Subcutaneous abdominal adipose tissue (tissue), 5 donors: ENCODE data around the gene POLR2F.
"Not testable (repeated sequence)": the region's sequence is repeated elsewhere in the genome, so short reads cannot be mapped to it uniquely, and the experiment has no call there.

Experiments
- H3K27ac ChIP-seq: one replicate; pipeline ENCODE4 v1.7.0; 2013; ENCODE audit warnings: low read depth, mild to moderate bottlenecking, inconsistent platforms, low read length, moderate library complexity
- H3K27me3 ChIP-seq, 5 donors: one replicate each; pipeline ENCODE4 v1.7.0; 2013; ENCODE audit warnings: low read length in 5 of 5, inconsistent platforms in 1 of 5; ENCODE audit not compliant: control insufficient read depth in 5 of 5, insufficient read depth in 4 of 5
- H3K36me3 ChIP-seq, 5 donors: one replicate each; pipeline ENCODE4 v1.7.0; 2013; ENCODE audit warnings: low read length in 5 of 5; ENCODE audit not compliant: control insufficient read depth in 5 of 5, insufficient read depth in 5 of 5
- H3K4me1 ChIP-seq, 5 donors: one replicate each; pipeline ENCODE4 v1.7.0; 2013; ENCODE audit warnings: low read length in 5 of 5, mild to moderate bottlenecking in 3 of 5, moderate library complexity in 1 of 5; ENCODE audit not compliant: control insufficient read depth in 5 of 5, insufficient read depth in 5 of 5
- H3K4me3 ChIP-seq, 5 donors: one replicate each; pipeline ENCODE4 v1.7.0; 2013; ENCODE audit warnings: low read length in 5 of 5, low read depth in 1 of 5
- H3K9ac ChIP-seq, 5 donors: one replicate each; pipeline ENCODE4 v1.7.0; 2013; ENCODE audit warnings: low read length in 5 of 5, mild to moderate bottlenecking in 4 of 5, moderate library complexity in 3 of 5
- H3K9me3 ChIP-seq, 5 donors: one replicate each; pipeline ENCODE4 v1.7.0; 2013; ENCODE audit warnings: low read length in 5 of 5; ENCODE audit not compliant: control insufficient read depth in 5 of 5
- donor health status: healthy.
- donor health status: healthy.
- donor health status: healthy.
- donor health status: healthy.
- donor health status: healthy.

POLR2F gene

DNA sequence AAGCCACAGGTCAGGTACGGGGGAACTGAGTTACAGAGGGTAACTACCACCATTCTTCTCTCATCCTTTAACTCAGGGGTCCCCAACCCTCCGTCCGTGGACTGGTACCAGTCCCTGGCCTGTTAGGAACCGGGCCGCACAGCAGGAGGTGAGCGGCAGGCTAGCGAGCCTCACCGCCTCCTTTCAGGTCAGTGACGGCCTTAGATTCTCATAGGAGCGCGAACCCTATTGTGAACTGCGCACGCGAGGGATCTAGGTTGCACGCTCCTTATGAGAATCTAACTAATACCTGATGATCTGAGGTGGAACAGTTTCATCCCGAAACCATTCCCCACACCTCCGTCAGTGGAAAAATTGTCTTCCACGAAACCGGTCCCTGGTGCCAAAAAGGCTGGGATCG, 870 bp upstream of the POLR2F start:
- Histone ChIP-seq H3K4me3 (peak overlapping the region; percentile 81 to 97 (median 96)), H3K36me3 (peaks cover 3 to 12% (median 11%) of the 10 kb centered on the region in 5 donors), H3K4me1 (peaks cover 2 to 26% (median 24%) of the 10 kb centered on the region in 5 donors), H3K9ac (peak overlapping the region in 3 of 5 donors; percentile 97 to 99 (median 98))
- H3K27ac ChIP-seq, H3K9me3 ChIP-seq, H3K27me3 ChIP-seq: not testable (repeated sequence)

DNA sequence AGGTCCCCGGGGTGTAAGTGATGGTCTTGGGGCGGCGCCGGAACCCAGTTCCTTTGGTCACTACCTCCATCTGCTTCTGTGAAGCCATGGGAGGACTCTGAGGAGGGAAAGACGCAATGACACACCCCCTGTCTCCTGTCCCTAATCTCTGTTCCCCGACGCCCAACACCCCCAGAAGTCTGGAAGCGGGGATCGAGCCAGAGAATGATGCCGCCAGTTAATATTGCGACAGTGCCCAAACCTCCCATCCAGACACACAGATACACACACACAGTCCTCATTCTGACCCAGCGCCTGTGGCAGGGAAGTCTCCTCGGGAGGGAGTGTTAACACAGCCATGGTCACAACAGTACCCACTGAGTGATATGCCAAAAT, 450 bp upstream of the POLR2F start:
- Histone ChIP-seq H3K27ac (no peak overlapping the region), H3K36me3 (peaks cover 6 to 16% (median 15%) of the 10 kb centered on the region in 5 donors), H3K27me3 (no peaks in the 10 kb centered on the region), H3K9ac (peak overlapping the region in 4 of 5 donors; percentile 97 to 99 (median 98)), H3K4me3 (peak overlapping the region; percentile 81 to 97 (median 96)), H3K4me1 (peaks cover 2 to 26% (median 24%) of the 10 kb centered on the region in 5 donors), H3K9me3 (no peaks in the 10 kb centered on the region)

DNA sequence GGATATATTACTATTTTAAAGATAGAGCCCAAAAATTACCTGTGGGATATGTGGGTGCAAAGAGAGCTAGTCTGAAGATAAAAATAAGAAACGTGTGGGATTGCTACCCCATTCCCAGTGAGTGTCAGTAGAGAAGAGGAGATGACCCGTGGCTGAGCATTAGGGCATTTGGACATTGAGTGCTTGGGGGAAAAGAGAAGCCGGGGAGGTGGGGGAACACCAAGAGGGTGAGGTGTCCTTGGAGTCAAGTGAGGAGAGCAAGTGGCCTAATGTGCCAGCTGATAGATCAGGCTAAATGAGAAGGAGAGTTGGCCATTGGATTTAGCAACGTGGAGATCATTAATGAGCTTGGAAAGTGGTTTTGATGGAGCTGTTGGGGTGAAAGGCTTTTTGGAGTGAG, 1.2 kb downstream of the POLR2F start:
- H3K36me3 ChIP-seq, result peaks cover 6 to 30% (median 30%) of the 10 kb centered on the region in 5 donors
- H3K9ac ChIP-seq, result peak overlapping the region in 3 of 5 donors; percentile 58 to 99 (median 97)
- H3K4me3 ChIP-seq, result peak overlapping the region; percentile 81 to 97 (median 96)
- H3K27ac ChIP-seq, result no peak overlapping the region
- H3K9me3 ChIP-seq, result no peaks in the 10 kb centered on the region
- no peaks in the 10 kb centered on the region for H3K27me3 ChIP-seq
- peaks cover 2 to 26% (median 24%) of the 10 kb centered on the region in 5 donors for H3K4me1 ChIP-seq

DNA sequence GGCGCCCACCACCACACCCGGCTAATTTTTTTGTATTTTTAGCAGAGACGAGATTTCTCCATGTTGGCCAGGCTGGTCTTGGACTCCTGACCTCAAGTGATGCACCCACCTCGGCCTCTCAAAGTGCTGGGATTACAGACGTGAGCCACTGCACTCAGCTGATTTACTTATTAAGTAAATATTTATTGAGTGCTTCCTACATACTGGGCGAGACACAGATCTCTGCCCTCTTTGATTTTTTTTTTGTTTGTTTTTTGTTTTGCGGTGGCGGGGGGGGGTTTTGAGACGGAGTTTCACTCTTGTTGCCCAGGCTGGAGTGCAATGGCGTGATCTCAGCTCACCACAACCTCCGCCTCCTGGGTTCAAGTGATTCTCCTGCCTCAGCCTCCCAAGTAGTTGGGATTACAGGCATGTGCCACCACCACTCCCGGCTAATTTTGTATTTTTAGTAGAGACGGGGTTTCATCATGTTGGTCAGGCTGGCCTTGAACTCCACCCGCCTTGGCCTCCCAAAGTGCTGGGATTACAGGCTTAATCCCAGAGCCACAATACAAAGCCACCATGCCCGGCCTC, 2.4 kb downstream of the POLR2F start:
- not testable (repeated sequence) for H3K9me3 ChIP-seq, H3K27ac ChIP-seq, H3K9ac ChIP-seq, H3K4me3 ChIP-seq, H3K27me3 ChIP-seq
- H3K4me1 ChIP-seq, result peaks cover 2 to 26% (median 24%) of the 10 kb centered on the region in 5 donors
- peaks cover 6 to 41% (median 38%) of the 10 kb centered on the region in 5 donors for H3K36me3 ChIP-seq

DNA sequence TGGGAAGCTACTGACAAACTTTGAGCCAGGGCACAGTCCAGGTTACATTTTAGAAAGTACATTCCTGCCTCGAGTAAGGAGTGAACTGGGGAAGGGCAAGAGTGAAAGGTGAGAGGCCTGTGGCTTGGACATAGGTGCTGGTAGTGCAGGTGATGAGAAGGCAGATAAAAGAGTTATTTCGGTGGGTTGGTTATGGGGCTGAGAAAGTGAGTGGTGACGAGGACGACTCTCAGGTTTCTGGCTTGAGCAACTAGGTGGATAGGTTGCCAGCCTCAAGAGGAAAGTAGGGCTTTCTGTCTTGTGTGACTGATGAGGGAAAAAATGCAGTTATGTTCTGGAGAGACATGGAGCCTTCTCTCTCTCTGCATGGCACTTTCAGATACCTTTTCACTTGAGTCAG, 3.7 kb downstream of the POLR2F start:
- H3K27ac ChIP-seq, result no peak overlapping the region
- no peak overlapping the region for H3K4me3 ChIP-seq
- no peaks in the 10 kb centered on the region for H3K27me3 ChIP-seq
- H3K4me1 ChIP-seq, result peaks cover 2 to 26% (median 24%) of the 10 kb centered on the region in 5 donors
- no peaks in the 10 kb centered on the region for H3K9me3 ChIP-seq
- no peak overlapping the region for H3K9ac ChIP-seq
- H3K36me3 ChIP-seq, result peaks cover 6 to 55% (median 51%) of the 10 kb centered on the region in 5 donors

DNA sequence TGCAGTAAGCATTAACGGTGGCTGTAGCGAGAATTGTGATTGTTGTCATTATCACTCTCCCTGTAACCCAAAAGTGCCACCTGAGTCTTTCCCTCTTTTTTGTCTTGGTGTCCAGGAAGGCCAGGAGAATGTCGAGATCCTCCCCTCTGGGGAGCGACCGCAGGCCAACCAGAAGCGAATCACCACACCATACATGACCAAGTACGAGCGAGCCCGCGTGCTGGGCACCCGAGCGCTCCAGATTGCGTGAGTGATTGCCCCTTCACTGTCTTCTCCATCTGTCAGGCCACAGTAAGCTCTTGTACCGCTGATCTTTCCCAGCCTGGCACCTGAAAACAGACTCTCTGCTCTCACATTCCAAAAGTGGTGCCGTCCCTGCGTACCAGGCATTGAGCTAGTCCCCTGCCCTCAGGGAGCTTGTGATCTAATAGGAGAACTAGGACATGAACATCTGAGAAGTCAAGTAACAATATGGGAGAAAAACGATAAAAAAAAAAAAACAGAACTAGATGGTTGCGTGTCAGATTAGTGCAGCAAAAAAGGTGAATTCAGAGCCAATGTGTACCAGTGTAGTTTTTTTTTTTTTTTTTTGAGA, 5.8 kb downstream of the POLR2F start:
- no peak overlapping the region for H3K4me3 ChIP-seq
- H3K9ac ChIP-seq, result no peak overlapping the region
- H3K27me3 ChIP-seq, result no peaks in the 10 kb centered on the region
- no peak overlapping the region for H3K27ac ChIP-seq
- peaks cover 6 to 68% (median 57%) of the 10 kb centered on the region in 5 donors for H3K36me3 ChIP-seq
- peaks cover 2 to 8% (median 7%) of the 10 kb centered on the region in 5 donors for H3K4me1 ChIP-seq
- H3K9me3 ChIP-seq, result no peaks in the 10 kb centered on the region

DNA sequence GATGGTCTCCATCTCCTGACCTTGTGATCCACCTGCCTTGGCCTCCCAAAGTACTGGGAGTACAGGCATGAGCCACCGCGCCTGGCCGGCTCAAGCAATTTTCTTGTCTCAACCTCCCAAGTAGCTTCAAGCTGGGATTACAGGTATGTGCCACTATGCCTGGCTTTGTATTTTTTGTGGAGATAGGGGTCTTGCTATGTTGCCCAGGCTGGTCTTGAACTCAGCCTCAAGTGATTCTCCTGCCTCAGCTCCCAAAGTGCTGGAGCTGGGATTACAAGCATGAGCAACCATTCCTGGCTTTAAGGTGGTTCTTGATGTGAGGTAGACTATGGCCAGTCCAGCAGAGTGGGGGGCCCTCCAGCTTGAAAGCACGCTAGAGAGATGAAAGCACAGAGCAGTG, 7.6 kb downstream of the POLR2F start:
- H3K27ac ChIP-seq, result no peak overlapping the region
- H3K9ac ChIP-seq, result no peak overlapping the region
- no peaks in the 10 kb centered on the region for H3K4me1 ChIP-seq
- H3K4me3 ChIP-seq, result no peak overlapping the region
- peaks cover 6 to 72% (median 57%) of the 10 kb centered on the region in 5 donors for H3K36me3 ChIP-seq
- H3K27me3 ChIP-seq, result no peaks in the 10 kb centered on the region
- H3K9me3 ChIP-seq, result no peaks in the 10 kb centered on the region

DNA sequence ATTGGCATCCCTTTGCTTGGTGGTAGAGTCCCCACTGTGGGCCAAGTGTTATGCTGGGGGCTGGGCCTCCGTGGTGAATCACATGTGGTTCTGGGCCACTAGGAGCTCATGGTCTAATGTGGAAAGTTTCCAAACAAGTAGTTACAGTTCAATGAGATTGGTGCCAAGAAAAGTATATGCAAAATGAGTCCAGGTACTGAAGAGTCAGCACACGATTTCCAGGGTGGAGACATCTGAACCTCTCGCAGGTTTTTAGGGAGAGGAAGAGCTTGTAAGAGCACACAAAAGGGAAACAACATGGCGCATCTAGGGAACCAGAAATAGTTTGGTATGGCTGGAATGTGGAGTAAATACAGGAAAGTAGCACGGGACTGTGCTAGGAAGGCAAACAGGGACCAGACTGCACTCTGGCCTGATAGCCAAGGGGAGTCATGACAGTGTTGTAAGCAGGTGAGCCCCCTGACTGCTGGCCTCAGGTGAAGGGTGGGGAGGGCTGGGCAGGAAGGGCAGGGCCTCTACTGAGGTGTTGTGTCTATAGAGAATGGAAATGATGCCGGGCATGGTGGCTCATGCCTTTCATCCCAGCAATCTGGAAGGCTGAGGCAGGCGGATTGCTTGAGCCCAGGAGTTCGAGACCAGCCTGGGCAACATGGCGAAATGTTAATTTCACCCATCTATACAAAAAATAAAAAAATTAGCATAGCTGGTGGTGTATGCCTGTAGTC, 12.6 kb downstream of the POLR2F start:
- Histone ChIP-seq H3K9ac (no peak overlapping the region), H3K4me1 (no peaks in the 10 kb centered on the region), H3K4me3 (no peak overlapping the region), H3K27ac (no peak overlapping the region), H3K36me3 (peaks cover 0 to 63% (median 44%) of the 10 kb centered on the region in 5 donors), H3K9me3 (no peaks in the 10 kb centered on the region), H3K27me3 (no peaks in the 10 kb centered on the region)

DNA sequence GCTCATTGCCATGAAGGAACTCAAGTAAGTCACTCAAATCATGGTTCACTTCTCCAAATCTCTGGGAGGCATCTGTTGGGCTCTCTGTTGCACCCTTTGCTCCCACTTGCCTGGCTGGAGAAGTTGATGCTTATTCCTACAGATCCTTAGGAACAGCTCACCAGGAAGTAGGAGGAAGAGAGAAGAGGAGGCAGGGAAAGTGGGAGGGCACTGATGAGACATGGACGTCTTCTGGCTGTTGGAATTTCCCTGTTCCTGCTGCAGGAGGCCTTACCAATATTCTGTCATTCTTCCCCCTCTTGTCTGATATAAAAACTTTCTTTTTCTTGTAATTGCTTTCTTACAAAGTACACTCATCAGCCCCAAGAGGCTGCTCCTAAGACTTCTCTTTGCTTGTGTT, 13.6 kb downstream of the POLR2F start:
- H3K27ac ChIP-seq, result no peak overlapping the region
- no peaks in the 10 kb centered on the region for H3K27me3 ChIP-seq
- H3K9ac ChIP-seq, result no peak overlapping the region
- H3K9me3 ChIP-seq, result no peaks in the 10 kb centered on the region
- H3K4me3 ChIP-seq, result no peak overlapping the region
- H3K36me3 ChIP-seq, result peaks cover 0 to 52% (median 35%) of the 10 kb centered on the region in 5 donors
- no peaks in the 10 kb centered on the region for H3K4me1 ChIP-seq
